ENCODE results near the gene CORIN. TPM values are rescaled to one million over a fixed set of nuclear protein-coding genes. Genes with fewer than 3 reads are reported as not detected.

CORIN gene
- total and polyA plus RNA-seq, 2 of the 13 experiments (the other 11 are each of a cell fraction or from before 2014, with no cell fraction given), result 0.84 to 1.2 TPM

DNA sequence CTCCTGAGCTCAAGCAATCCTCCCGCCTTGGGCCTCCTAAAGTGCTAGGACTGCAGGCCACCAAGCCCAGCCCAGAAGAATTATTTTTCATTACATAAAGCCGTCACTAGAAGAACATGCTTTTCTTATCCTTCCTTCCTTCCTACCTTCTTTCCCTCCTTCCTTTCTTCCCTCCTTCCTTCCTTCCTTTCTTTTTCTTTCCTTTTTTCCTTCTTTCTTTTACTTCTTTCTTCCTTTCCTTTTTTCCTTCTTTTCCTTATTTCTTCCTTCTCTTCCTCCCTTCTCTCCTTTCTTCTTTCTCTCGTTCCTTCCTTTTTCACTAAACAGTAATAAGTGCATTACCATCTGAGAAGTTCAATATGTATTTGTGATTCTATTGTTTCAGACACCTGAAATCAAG, 231.4 kb downstream of the CORIN start:
- 52% methylated on average over 3 of the region's 3 CpGs for WGBS (ENCODE audit: low lambda C conversion rate)
- H3K4me2 ChIP-seq (ENCODE audit: low read depth, low read length), result no peak overlapping the region

DNA sequence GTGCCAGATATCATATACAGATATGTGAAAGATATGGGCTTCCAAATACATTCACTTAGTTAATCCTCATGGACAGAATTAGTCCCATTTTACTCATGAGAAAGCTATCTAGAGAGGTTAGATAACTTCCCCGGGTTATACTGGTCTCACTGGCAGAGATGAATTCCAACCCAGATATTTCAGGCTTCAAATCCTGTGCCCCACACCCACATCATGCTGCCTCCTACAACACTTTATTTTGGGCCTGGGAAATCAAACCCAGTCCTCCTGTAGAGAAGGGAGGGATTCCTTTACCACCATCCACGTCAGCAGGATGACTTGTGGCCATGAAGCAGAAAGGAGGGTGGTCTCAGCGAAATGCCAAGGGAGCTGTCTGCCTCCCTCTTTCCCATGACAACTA, 239.0 kb downstream of the CORIN start:
- H2AFZ ChIP-seq (ENCODE audit: low read length), result no peak overlapping the region
- DNase-seq (ENCODE audit: low spot score) (no peak), ATAC-seq (no peak), FAIRE-seq (no peak)
- no peaks in the 10 kb centered on the region for H3K27me3 ChIP-seq (ENCODE audit: control insufficient read depth in 1 of 2, insufficient read depth in 2 of 2, low read length in 2 of 2)
- in situ Hi-C loops (cut with HindIII; ENCODE audit: extremely low pct_ligation_motif_present, low pct_unique_long_range_greater_than_20kb) (no loop called here), intact Hi-C loops (cut with micrococcal nuclease; ENCODE audit: unreplicated experiment) (no loop called here)
- no peaks in the 10 kb centered on the region for H3K79me2 ChIP-seq (ENCODE audit: insufficient read depth, low read length)
- H3K36me3 ChIP-seq (replicated peaks in 1 of 2; ENCODE audit: control insufficient read depth in 1 of 2, insufficient read depth in 2 of 2, low read length in 2 of 2), result no peaks in the 10 kb centered on the region
- WGBS (ENCODE audit: low lambda C conversion rate), result 38% methylated on average over 3 of the region's 3 CpGs
- BruUV-seq (replicated peaks), result no TSS peak
- H4K20me1 ChIP-seq (ENCODE audit: insufficient read depth, low read length), result no peaks in the 10 kb centered on the region
- H3K9me3 ChIP-seq (ENCODE audit: low read length), result no peaks in the 10 kb centered on the region
- no peak overlapping the region for H3K4me3 ChIP-seq (replicated peaks in 1 of 3; ENCODE audit: insufficient read depth in 1 of 3, low read depth in 2 of 3, low read length in 3 of 3)
- ChIA-PET CTCF (ENCODE audit: low intra/inter-chr PET ratio, low total read pairs) (no interaction called here), POLR2A (no interaction called here)
- no peak overlapping the region for H3K27ac ChIP-seq (ENCODE audit: extremely low read length, insufficient read depth, low read length)
- no peak overlapping the region for H3K4me2 ChIP-seq (ENCODE audit: low read depth, low read length)
- no peaks in the 10 kb centered on the region for H3K4me1 ChIP-seq (ENCODE audit: insufficient read depth, low read length)
- no peak overlapping the region for H3K9ac ChIP-seq (ENCODE audit: insufficient read depth, low read depth, low read length)
- no peak for TF ChIP-seq ZNF644 (CRISPR knock-in tag; IDR thresholded peaks at IDR 0.05; ENCODE audit: low read depth)
- no peak for TF ChIP-seq ZNF484 (CRISPR knock-in tag; IDR thresholded peaks at IDR 0.05; ENCODE audit: borderline replicate concordance, low read depth)
- TF ChIP-seq SRSF1 (optimal IDR thresholded peaks at IDR 0.05; ENCODE audit: low read depth, low read length), result no peak
- no peak for TF ChIP-seq WIZ (CRISPR knock-in tag; IDR thresholded peaks at IDR 0.05)
- no peak for TF ChIP-seq NRL (CRISPR knock-in tag; IDR thresholded peaks at IDR 0.05; ENCODE audit: borderline replicate concordance)
- TF ChIP-seq ZNF205 (CRISPR knock-in tag; IDR thresholded peaks at IDR 0.05), result no peak
- no peak for TF ChIP-seq TAF1 (CRISPR knock-in tag; IDR thresholded peaks at IDR 0.05)
- TF ChIP-seq KMT2A (CRISPR knock-in tag; IDR thresholded peaks at IDR 0.05), result no peak
- TF ChIP-seq MED8 (CRISPR knock-in tag; IDR thresholded peaks at IDR 0.05; ENCODE audit: insufficient replicate concordance), result no peak
- no peak for TF ChIP-seq ZNF432 (CRISPR knock-in tag; IDR thresholded peaks at IDR 0.05; ENCODE audit: borderline replicate concordance)
- no peak for TF ChIP-seq TSC22D2 (CRISPR knock-in tag; IDR thresholded peaks at IDR 0.05; ENCODE audit: borderline replicate concordance)
- no peak for TF ChIP-seq FOXJ3 (CRISPR knock-in tag; IDR thresholded peaks at IDR 0.05; ENCODE audit: borderline replicate concordance)
- no peak for TF ChIP-seq MXD4 (CRISPR knock-in tag; IDR thresholded peaks at IDR 0.05)

More for the DNA sequence above, 231.4 kb downstream of the CORIN start:
- ATAC-seq (no peak), FAIRE-seq (no peak), DNase-seq (ENCODE audit: low spot score) (no peak)
- no TSS peak for BruUV-seq (replicated peaks)
- intact Hi-C loops (cut with micrococcal nuclease; ENCODE audit: unreplicated experiment), result no loop called here
- H2AFZ ChIP-seq (ENCODE audit: low read length), result no peak overlapping the region
- TF ChIP-seq, protein P1, sequence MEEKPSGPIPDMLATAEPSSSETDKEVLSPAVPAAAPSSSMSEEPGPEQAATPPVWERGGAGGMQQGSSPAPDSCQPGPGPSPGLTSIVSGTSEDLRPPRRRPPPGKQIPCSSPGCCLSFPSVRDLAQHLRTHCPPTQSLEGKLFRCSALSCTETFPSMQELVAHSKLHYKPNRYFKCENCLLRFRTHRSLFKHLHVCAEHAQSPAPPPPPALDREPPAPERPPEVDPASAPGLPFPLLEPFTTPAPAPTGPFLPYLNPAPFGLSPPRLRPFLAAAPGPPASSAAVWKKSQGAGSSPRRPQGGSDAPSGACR (CRISPR knock-in tag; IDR thresholded peaks at IDR 0.05), result no peak
- 0 out of 2 replicates have a peak, but pooled peaks have one; percentile 23 for TF ChIP-seq ARNT (IDR thresholded peaks at IDR 0.05)
- ChIA-PET CTCF (ENCODE audit: low intra/inter-chr PET ratio, low total read pairs) (no interaction called here), POLR2A (no interaction called here)
- no peak overlapping the region for H3K4me3 ChIP-seq (replicated peaks in 1 of 3; ENCODE audit: insufficient read depth in 1 of 3, low read depth in 2 of 3, low read length in 3 of 3)
- no peaks in the 10 kb centered on the region for H3K36me3 ChIP-seq (replicated peaks in 1 of 2; ENCODE audit: control insufficient read depth in 1 of 2, insufficient read depth in 2 of 2, low read length in 2 of 2)
- H3K9me3 ChIP-seq (ENCODE audit: low read length), result no peaks in the 10 kb centered on the region
- H3K27ac ChIP-seq (ENCODE audit: extremely low read length, insufficient read depth, low read length), result no peak overlapping the region
- H4K20me1 ChIP-seq (ENCODE audit: insufficient read depth, low read length), result no peaks in the 10 kb centered on the region
- in situ Hi-C loops (cut with HindIII; ENCODE audit: extremely low pct_ligation_motif_present, low pct_unique_long_range_greater_than_20kb), result no loop called here
- no peak overlapping the region for H3K9ac ChIP-seq (ENCODE audit: insufficient read depth, low read depth, low read length)
- no peaks in the 10 kb centered on the region for H3K4me1 ChIP-seq (ENCODE audit: insufficient read depth, low read length)
- no peaks in the 10 kb centered on the region for H3K79me2 ChIP-seq (ENCODE audit: insufficient read depth, low read length)
- no peaks in the 10 kb centered on the region for H3K27me3 ChIP-seq (ENCODE audit: control insufficient read depth in 1 of 2, insufficient read depth in 2 of 2, low read length in 2 of 2)

Measured in HepG2 (cell line).